ENCODE measurements around the gene ARL6IP5.

Gene ARL6IP5

DNA sequence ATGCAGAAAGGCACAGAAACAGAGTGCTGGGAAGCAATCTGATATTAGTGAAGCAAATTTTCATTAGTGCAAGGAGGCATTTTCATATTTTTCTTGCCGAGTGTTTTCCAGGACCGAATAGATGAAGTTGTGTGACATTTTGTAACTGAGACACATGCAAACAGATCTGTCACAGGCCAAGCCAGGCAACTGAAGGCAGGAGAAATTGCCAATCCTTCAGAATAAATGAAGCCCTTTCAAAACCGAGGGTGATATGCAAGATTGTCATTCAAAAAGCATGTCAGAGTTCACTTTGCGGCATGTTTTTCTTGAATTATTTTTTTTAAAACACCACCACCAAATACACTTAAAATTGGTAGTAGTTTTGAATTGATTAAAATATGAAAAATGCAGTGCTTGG, 31.4 kb downstream of the ARL6IP5 start:
- DNase-seq (ENCODE audit: low read depth in 1 of 2, low spot score in 1 of 2) = no peak

DNA sequence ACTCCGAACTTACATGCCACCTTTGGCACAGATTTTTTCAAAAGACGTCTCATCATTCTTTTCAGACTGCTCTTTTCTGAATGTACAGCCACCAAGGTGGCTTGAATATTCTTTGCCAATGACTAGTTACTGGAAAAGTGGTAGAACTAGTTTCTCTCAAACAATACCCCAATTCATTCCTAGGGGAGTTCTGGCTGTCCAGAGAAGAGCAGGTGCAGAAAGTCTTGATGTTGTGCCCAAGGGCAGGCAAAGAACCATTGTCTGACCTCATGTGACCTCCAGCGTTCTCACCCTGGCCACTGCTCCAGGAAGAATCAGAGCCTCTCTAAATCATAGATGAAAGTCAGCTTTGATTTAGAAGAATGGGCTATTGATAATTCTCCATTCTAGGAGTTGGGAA, 32.2 kb downstream of the ARL6IP5 start:
- DNase-seq (ENCODE audit: low read depth in 1 of 2, low spot score in 1 of 2) = no peak

DNA sequence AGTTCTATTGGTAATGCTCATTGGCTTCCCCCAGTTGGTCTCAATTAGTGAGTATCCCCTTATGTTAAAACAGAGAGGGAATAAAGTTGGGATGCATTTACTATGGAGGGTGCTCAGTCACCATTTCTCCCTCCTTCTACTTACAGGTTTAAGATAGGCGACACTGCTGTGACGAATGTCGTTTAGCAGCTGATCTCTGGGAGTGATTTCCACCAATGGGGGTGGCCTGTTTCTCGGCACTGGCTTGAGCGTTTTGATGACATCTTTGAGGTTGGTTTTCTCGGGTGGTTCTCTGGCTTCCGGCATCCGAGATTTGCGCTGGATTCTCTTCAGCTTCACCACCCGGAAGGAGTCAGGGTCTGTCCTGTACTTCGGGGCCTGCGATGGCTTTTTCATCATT, 33.8 kb downstream of the ARL6IP5 start:
- no peak for DNase-seq (ENCODE audit: low read depth in 1 of 2, low spot score in 1 of 2)

DNA sequence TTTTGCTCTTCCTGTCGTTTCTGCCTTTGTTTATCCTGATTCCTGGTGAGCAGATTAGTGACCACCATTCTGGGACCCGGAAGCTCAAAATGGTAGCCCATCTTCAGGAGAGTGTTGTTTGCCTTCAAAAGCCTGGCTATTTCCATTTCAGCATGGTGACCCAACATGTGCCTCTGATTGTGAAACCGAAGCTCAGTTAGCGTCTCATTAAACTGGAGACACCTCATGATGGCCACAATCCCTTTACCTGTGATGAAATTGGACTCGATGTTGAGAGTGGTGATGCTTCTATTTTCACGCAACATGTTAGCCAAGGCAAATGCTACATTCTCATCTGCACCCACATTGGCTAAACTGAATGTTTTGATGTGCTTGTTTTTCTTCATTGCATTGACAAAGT, 34.4 kb downstream of the ARL6IP5 start:
- DNase-seq (ENCODE audit: low read depth in 1 of 2, low spot score in 1 of 2) = no peak

DNA sequence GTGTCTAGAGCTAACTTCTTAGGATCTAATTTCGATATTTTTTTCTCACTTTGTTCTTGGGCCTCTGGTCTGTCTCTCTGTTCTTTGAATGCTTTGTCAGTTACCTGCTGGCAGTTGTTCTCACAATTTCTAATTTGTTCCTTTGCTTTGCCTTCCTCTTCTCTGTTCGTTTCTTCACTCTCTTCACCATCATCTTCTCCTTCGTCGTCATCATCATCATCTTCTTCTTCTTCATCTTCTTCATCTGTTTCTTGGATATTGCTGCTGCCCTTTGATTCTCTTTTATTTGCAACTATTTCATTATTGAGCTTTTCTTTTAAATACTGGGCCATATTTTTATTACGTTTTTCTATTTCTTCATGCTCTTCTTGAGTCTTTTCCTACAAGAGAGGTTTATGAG, 34.9 kb downstream of the ARL6IP5 start:
- no peak for DNase-seq (ENCODE audit: low read depth in 1 of 2, low spot score in 1 of 2)

DNA sequence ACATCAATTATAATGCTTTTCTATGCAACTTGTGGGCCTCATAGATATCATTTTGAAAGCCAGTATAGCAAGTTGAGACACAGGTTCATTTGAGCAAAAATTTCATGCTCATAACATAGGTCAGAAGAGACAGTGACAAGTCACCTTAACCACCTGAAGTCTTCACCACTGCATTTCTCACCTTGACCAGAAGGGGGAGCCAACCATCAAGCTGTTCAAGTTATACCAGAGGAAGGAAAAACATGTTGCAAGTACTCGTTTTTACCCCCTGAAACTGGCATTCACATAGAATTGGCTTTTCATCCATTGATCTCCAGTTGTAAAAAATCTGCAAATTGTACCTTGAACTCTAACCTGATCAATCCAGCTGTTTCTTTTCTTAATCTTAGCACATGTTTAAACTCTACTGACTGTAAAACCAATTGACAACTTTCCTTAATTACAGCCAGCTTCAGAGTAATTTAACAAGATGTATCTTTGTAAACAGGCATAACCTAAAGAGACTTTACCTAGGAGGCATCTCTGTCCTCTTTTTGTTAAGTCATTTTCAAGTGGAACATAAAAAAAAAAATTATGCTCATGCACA, 36.2 kb downstream of the ARL6IP5 start:
- DNase-seq (ENCODE audit: low read depth in 1 of 2, low spot score in 1 of 2) = peak; percentile 69 to 84

DNA sequence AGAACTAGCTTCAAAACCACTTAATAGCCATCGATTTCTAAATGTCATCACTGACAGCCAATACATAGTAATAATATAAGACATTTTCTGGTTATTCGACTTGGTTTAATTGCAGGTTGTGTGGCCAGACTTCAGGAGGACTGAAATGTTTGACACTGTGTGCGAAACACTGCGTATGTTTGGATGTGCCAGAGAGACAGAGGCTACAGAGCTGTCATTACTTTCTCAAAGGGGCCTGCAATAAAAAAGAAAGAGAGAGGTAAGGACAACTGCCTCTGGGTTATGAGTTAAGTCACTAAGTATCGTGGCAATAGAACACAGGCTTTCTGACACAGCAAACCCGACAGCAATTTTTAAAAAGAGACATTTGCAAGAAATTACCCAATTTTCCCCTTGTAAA, 36.8 kb downstream of the ARL6IP5 start:
- no peak for DNase-seq (ENCODE audit: low read depth in 1 of 2, low spot score in 1 of 2)

DNA sequence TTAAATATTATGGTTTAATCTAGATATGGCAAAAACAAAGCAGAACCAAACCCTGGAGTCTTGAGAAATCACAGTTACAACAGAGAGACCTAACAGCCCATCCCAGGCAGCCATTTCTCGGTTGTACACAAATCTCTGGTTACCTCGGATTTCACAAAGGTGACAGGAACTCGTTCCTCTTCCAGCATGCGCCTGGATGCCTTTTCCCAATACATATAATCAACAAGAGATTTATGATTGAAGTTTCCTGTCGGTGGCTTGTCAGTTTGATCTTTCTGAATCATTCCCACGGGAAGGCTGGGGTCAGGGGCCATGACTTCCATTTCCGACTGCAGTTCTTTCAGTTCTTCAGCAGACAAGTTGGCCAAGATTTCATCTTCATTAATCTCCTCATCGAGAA, 37.2 kb downstream of the ARL6IP5 start:
- no peak for DNase-seq (ENCODE audit: low read depth in 1 of 2, low spot score in 1 of 2)

DNA sequence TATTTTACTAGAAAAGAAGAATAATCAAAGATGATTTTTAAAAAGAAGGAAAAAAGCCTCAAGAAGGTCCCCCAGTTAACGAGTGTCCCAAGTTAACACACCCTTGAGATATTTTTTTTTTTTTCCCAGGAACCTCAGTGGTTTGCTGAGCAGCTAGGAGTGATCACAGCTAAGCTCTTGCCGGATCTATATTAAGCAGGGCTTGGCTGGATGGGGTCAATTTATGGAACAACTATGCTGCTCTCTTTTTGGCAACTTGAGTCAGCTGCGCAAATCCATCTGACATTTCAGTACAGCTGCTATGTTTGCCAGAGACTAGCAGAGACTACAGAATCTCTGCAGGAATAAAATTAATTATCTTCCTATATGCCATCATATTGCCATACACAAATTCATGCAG, 37.7 kb downstream of the ARL6IP5 start, which contains the start of gene LMOD3:
Gene LMOD3, minus strand, starts transcription at position 193 of the 400 bp plus-strand sequence. CDS start 209 bp downstream, outside the sequence.
- DNase-seq (ENCODE audit: low read depth in 1 of 2, low spot score in 1 of 2) = no peak

DNA sequence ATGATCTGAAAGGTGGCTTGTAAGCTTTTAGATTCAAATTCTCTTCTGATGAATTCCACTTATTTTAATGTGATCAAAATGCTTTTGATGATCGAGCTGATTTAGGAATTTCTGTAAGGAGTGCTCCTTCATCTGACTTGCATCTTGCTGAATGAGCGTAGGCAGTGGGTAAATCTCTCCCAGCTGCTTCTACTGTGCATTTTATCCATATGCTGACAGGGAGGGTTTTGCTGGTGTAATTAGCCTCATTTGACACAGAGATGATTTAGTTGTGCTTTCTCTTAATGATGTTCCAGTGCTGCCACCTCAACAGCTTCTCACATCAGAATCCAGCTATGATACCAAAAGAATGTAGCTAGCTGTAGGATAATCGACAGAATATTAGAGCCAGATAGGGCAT, 41.5 kb downstream of the ARL6IP5 start:
- no peak for DNase-seq (ENCODE audit: low read depth in 1 of 2, low spot score in 1 of 2)

DNA sequence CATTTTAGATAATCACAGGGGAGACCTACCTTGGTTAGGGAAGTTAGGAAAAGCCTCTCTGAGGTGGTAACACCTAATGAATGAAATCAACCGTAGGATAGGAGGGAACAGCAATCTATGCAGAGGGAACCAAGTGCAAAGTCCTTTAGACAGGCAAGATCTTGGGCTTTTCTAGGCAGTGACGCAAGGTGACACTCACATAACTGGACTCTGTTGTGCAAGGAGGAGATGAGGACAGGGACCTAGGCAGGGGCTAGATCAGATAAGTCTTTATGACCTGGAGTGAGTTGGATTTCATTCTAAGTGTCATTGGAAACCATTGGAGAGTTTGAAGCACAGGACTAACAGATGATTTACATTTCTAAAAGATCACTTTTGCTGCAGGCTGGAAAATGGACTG, 42.3 kb downstream of the ARL6IP5 start:
- DNase-seq (ENCODE audit: low read depth in 1 of 2, low spot score in 1 of 2) = no peak

DNA sequence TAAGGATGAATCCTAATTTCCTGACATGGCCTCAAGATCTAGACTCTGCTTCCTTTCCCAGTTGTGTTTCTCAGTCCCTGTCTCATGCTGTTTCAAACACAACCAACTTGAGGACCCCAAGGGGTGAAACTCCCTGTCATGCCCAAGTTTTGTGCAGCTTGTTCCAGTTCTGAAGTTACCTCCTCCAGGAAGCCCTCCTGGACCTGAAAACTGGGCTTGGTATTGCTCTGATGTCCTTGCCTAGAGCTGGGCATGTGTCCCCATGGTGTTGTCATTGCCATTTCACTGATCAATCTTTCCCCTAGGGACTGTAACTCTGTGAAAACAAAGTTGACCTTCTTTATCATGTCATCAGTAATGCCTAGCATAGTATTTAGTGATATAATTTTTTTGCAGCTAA, 43.8 kb downstream of the ARL6IP5 start:
- DNase-seq (ENCODE audit: low read depth in 1 of 2, low spot score in 1 of 2) = no peak

DNA sequence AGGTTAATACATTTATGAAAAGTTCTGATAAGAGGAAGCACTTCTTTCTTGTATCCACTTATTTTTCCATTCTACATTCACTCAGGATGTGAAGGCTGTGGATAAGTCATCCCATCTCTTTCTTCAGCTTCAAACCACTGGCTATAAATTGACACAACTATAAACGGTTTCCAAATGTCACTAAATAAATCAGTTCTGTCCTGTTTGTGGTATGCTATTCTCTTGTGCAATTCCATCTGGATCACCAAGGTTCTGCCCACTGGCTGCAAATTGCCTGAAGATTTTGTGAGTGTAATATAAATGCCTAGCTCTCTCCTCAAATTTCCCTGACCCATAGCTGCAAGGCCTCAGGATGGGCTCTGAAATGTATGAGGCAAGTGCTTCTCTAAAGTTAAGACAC, 44.8 kb downstream of the ARL6IP5 start:
- no peak for DNase-seq (ENCODE audit: low read depth in 1 of 2, low spot score in 1 of 2)

DNA sequence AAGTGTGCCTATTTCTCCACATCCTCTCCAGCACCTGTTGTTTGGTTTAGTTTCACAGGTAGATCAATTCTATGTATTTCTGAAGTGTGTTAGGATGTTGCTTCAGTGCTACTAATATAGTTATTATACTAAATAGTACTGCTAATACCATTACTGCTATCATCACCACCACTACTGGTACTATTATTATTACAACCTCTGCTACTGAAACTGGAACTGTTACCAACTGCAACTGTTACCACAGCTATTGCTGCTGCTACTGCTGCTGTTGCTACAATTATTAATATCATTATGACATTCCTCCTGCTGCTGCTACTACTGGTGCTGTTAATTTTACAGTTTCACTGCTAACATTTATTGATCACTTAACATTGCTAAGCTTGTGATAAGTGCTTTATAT, 46.0 kb downstream of the ARL6IP5 start:
- DNase-seq (ENCODE audit: low read depth in 1 of 2, low spot score in 1 of 2) = no peak

DNA sequence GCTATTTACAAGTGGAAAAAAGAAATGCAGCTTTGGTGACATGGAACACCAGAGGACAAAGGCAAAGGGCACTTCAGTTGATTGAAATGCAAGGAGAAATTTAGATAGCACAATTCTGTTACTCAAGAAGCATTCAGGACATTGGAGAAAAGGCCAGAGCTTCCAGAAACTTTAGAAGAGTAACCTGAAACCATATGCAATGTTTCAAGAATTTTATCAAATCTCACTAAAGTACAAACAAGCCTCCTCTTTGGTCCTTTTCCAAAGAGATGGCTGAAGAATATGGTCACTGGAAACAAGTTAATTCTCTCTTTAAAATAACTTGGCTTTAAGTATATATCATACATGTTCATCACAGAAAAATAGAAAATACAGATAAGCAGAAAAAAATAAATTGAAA, 52.3 kb downstream of the ARL6IP5 start:
- DNase-seq (ENCODE audit: low read depth in 1 of 2, low spot score in 1 of 2) = no peak

DNA sequence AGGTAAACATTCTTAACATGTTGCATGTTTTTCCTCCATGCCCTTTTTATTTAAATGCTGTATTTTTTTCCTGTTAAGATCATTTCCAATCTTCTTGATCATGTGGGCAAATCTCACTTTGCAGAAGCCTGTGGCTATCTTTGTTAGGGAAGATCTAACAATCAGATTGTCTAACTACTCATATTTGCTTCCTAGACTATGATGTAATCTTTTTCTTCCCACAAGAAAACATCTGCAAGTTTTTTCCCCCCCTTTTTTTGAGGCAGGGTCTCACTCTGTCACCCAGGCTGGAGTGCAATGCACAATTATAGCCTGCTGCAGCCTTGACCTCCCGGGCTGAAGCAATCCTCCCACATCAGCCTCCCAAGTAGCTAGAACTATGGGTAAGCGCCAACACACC, 52.7 kb downstream of the ARL6IP5 start:
- no peak for DNase-seq (ENCODE audit: low read depth in 1 of 2, low spot score in 1 of 2)

DNA sequence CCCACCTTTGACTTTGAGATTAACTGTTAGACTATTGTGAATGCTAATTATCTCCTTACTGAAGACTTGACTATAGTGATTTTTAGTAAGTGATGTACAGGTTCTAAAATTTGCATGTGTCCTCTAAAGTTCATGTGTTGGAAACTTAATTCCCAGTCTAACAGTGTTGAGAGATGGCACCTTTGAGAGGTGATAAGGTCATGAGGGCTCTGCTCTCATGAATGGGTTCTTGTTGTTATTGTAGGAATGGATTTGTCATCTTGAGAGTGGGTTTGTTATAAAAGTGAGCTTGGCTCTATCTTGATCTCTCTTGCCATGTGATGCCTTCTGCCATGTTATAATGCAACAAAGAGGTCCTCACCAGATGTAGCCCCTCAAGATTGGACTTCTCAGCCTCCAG, 56.6 kb downstream of the ARL6IP5 start:
- DNase-seq (ENCODE audit: low read depth in 1 of 2, low spot score in 1 of 2) = no peak

DNA sequence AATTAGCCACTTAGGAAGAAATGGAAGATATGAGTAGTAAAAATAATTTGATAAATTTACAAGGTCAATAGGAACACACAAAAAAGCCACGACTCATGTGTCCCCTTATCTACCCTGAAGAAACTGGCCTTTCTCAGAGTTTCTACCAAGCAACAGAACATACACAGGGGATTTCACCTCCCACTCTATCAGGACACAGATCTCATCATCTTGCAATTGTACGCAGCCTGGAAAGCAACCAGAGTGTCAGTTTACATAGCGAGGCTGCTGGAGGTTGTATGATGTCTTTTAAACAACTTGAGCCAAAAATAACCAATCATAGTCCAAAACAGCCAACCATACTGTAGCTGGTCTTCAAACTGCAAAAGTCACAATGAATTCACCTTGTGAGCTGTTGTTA, 57.4 kb downstream of the ARL6IP5 start:
- no peak for DNase-seq (ENCODE audit: low read depth in 1 of 2, low spot score in 1 of 2)

DNA sequence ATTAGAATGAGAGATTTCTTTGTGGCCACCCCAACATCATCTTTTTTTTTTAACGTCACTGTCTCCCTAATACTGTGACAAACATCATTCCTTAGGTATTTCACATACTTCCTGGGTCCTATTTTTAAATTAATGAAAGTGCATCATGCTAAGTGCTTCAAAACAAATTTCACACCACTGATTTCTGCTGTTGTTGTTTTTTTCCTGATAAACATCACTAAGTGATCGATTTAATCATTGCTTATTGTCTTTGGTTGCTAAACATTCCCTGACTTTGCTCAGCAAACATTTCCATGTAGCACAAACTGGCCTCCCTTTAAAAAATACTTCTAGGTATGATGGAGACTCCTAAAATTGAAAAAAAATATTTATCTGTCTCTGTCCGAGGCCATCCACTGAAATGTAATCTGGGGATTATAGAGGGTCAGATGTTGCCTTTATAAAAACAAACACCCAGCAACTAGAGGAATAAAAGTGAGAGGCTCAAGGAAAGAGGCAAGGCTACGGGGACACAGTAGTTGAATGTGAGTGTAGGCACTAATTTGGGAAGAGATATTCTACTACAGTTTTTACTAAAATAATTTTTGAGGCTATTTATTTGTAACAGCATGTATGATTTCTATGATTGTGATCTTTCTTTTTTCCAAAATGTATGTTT, 58.2 kb downstream of the ARL6IP5 start:
- no peak for DNase-seq (ENCODE audit: low read depth in 1 of 2, low spot score in 1 of 2)

DNA sequence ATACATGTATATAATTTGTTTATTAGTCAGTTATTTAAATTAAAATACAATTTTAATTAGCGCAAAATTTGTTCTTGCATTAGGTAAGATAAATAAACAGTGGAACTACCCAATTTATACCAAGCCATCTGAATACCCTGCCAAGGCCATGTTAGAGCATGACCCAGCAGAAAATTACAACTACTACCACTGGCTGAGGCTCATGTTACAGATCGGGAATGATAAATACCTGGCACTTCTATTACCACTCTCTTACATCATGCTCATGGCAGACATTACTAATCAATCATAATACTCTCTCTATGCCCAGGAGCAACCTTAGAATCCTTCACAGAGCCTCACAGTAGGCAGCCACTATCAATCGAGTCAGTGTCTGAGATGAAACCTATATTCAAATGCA, 58.9 kb downstream of the ARL6IP5 start:
- no peak for DNase-seq (ENCODE audit: low read depth in 1 of 2, low spot score in 1 of 2)

DNA sequence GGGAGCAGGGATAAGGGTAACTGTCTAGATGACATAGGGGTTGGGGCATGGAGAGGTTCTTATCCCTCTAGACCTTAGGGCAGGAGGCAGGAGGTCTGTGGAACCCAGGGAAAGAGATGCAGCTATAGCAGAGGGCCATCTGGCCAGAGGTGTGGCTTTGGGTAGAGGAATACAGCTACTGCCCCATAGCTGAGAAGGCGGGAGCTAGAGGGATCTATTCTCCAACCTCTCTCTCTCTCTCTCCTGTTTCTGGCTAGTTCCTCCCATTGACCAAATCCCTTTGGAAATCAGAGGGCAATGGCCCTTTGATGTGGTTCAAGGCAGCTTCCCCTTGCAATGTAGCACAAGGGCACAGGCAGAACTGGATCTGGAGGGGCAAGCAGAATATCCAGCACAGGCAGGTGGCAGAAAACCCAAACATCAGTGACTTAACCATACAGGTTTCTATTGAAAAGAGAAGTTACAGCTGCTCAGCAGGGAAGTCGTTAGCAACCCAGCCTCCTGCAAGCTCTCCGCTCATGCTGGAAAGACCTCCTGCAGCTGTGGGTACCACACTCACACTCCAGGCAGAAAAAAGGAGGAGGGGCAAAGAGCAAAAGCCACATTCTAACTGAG, 60.0 kb downstream of the ARL6IP5 start:
- DNase-seq (ENCODE audit: low read depth in 1 of 2, low spot score in 1 of 2) = no peak

DNA sequence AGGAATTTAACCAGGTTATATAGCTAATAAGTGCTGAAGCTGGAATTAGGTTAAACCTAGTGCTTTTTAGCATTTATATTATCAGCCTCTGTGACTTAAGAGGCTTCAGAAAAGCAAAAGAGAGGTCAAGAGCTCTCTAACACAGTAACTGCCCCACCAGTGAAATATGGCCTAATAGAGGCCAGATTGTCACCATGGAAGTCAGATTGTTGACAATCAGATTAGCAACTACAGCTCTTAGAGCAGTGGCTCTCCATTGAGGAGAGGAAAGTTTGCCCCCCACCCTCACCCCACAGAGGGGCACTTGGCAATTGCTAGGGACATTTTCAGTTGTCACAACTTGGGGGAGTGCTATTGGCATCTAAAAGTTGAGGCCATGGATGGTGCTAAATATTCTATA, 61.0 kb downstream of the ARL6IP5 start:
- no peak for DNase-seq (ENCODE audit: low read depth in 1 of 2, low spot score in 1 of 2)

DNA sequence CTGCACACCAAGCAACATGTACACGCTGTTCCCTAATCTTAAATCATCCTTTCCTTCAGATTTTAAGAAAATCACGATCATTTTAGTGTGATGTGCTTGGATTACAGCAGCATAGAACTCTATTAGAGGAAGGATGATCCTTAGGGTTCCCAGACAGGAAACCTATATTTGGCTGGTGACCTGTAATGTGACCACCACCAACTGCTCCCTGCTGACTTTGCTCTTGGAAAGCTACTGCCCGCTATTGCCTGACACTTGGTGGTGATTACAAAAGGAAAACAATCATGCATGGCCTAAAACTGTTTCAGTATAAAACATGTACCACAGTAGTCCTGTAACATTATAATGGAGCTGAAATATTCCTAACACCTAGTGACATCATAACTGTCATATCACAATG, 64.8 kb downstream of the ARL6IP5 start:
- DNase-seq (ENCODE audit: low read depth in 1 of 2, low spot score in 1 of 2) = no peak
